ENCODE data around the gene DAB2. TPM values are rescaled to one million over a fixed set of nuclear protein-coding genes. Genes with fewer than 3 reads are reported as not detected.

Gene DAB2
- total and polyA plus RNA-seq, 2 of the 8 experiments (the other 6 are each of a cell fraction or from before 2014, with no cell fraction given) = 2.6 to 4.9 TPM

- no peak for TF ChIP-seq HDAC2 (IDR thresholded peaks at IDR 0.05; ENCODE audit: borderline replicate concordance in 1 of 2, low read depth in 2 of 2, low read length in 2 of 2)
Observed at GRCh38 chr5:39355324-39355723, 69.5 kb downstream of the DAB2 start (continued).
